Activated CD8-positive, alpha-beta T cell treated with anti-CD3 and anti-CD28 coated beads, Interleukin-2, amount 10 ng/mL, durations not matched to agents 7 days and 5 days (primary cell): Measurements from ENCODE around the gene WDFY4. TPM values are rescaled to one million over a fixed set of nuclear protein-coding genes. Genes with fewer than 3 reads are reported as not detected.
"Not testable (repeated sequence)": the region's sequence is repeated elsewhere in the genome, so short reads cannot be mapped to it uniquely, and the experiment has no call there.

Experiments
- ATAC-seq: fragments of 150-1000 bp; cut with Tn5 transposase; one replicate; pipeline ENCODE4 v1.10.0; 2021; ENCODE audit warnings: moderate library complexity
- CTCF ChIA-PET: fragments of 350-600 bp; sonication (Branson Sonifier 250); formaldehyde crosslinking; loops from one replicate; lab custom pipeline; 2021; ENCODE audit warnings: antibody characterized with exemption; lab: Charles Lee
- POLR2A ChIA-PET: fragments of 350-600 bp; sonication (Branson Sonifier 250); formaldehyde crosslinking; loops from one replicate; lab custom pipeline; 2021; ENCODE audit warnings: antibody characterized with exemption; lab: Charles Lee
- DNase-seq: peaks from one replicate; pipeline ENCODE4 v3.0.0-alpha.2; 2020
- H3K27ac Mint-ChIP-seq: one replicate; pipeline ENCODE4 v1.8.0; 2021; ENCODE audit warnings: mild to moderate bottlenecking, mixed read lengths
- H3K27me3 Mint-ChIP-seq: one replicate; pipeline ENCODE4 v1.8.0; 2021; ENCODE audit warnings: low read depth, mixed read lengths
- H3K36me3 Mint-ChIP-seq: one replicate; pipeline ENCODE4 v1.8.0; 2021; ENCODE audit warnings: low read depth, mixed read lengths
- H3K4me1 Mint-ChIP-seq: one replicate; pipeline ENCODE4 v1.8.0; 2021; ENCODE audit warnings: low read depth, mixed read lengths
- H3K4me3 Mint-ChIP-seq: one replicate; pipeline ENCODE4 v1.8.0; 2021; ENCODE audit warnings: mild to moderate bottlenecking, mixed read lengths
- H3K9me3 Mint-ChIP-seq: one replicate; pipeline ENCODE4 v1.8.0; 2022; ENCODE audit warnings: mixed read lengths; ENCODE audit not compliant: insufficient read depth
- total RNA-seq, 2 experiments: library from RNA; stranded (reverse); gene quantifications; one replicate each; pipeline ENCODE4 v1.2.3, GENCODE V29; 2021

WDFY4 gene, protein sequence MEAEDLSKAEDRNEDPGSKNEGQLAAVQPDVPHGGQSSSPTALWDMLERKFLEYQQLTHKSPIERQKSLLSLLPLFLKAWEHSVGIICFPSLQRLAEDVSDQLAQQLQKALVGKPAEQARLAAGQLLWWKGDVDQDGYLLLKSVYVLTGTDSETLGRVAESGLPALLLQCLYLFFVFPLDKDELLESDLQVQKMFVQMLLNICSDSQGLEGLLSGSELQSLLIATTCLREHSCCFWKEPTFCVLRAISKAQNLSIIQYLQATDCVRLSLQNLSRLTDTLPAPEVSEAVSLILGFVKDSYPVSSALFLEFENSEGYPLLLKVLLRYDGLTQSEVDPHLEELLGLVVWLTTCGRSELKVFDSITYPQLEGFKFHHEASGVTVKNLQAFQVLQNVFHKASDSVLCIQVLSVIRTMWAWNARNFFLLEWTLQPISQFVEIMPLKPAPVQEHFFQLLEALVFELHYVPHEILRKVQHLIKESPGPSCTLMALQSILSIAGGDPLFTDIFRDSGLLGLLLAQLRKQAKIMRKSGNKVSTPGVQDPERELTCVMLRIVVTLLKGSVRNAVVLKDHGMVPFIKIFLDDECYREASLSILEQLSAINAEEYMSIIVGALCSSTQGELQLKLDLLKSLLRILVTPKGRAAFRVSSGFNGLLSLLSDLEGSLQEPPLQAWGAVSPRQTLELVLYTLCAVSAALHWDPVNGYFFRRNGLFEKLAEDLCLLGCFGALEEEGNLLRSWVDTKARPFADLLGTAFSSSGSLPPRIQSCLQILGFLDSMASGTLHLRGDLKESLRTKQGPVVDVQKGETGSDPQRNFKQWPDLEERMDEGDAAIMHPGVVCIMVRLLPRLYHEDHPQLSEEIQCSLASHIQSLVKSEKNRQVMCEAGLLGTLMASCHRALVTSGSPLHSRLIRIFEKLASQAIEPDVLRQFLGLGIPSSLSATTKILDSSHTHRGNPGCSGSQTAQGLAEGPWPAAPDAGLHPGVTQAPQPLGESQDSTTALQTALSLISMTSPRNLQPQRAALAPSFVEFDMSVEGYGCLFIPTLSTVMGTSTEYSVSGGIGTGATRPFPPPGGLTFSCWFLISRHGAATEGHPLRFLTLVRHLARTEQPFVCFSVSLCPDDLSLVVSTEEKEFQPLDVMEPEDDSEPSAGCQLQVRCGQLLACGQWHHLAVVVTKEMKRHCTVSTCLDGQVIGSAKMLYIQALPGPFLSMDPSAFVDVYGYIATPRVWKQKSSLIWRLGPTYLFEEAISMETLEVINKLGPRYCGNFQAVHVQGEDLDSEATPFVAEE (N-terminal part only)
- total RNA-seq, result under 1 TPM; 0.16 to 0.37 TPM

DNA sequence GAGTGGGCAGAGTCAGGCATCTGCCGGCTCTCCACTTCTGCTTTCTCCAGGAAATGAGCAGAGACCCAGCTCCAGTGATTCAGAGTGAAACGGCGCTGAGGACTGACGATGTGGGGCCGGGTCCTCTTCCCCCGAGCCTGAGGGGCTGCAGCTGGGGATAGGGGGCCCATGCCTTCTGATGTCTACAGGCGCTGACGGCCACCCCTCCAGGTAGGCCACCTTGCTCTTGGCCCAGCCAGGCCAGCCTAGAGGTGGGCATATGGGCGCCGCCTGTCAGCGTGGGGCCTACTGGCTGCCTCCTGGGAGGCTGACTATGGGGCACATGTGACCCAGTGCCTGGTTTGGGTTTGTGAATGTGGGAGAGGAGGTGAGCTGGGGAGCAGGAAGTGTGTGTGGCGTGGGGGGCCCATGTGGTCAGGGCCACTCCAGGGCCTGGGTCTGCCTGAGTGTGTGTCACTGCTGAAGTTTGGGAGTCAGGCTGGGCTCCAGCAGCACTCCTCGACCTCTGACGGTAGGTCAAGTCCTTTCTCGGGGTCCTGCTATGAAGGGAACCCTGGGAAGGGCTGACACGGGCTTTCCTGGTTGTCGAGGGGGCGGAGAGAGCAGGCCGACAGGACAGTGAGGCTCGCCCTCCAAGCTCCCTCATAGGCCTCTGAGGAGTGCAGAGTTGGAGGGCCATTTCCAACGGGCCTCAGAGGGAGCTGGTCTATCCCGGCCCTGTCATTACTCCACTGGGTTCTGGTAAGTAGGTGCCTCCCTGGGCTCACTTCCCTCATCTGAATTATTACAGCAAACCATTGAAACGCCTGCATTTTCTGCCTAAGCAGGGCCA is at the start of gene WDFY4:
Gene WDFY4, plus strand, starts transcription at position 82 of the 832 bp plus-strand sequence. CDS start 24,860 bp downstream, outside the sequence.
- H3K27me3 Mint-ChIP-seq, result peaks cover 7% of the 10 kb centered on the region
- H3K4me3 Mint-ChIP-seq, result no peak within 1 kb of the TSS
- no peak for ATAC-seq
- no peaks in the 10 kb centered on the region for H3K9me3 Mint-ChIP-seq
- ChIA-PET POLR2A (no interaction called here), CTCF (no interaction called here)
- no peak for DNase-seq
- H3K36me3 Mint-ChIP-seq, result no peaks in the 10 kb centered on the region
- no peak within 1 kb of the TSS for H3K27ac Mint-ChIP-seq
- peaks cover 3% of the 10 kb centered on the region for H3K4me1 Mint-ChIP-seq

DNA sequence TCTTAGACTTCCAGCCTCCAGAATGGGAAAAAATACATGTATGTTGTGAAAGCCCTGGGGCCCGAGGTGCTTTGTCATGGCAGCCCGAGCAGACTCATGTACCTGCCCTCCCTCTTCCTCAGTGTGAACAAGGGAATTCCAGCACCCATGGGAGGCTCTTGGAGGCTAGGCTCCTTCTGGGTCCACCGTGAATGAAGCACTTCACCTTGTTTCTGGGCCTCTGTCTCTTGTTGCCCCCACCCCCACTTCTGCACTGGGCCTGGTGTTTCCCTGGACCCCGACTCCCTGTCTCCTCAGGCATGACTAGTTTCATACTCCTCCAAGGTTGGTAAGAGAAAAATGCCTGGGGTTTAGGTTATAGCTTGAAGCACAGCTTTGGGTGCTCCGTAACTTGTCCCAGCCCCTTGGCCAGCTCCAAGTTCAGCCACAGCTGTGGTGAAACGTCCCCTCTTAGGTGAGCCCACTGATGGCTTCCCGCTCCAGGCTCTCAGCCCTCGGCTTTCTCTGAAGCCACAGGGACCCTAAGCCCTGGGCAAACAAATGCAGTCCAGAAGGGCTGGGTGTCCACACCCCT is 49.6 kb upstream of the WDFY4 start:
- ATAC-seq (peak; percentile 19), DNase-seq (no peak)
- no peaks in the 10 kb centered on the region for H3K36me3 Mint-ChIP-seq
- H3K27ac Mint-ChIP-seq, result no peak overlapping the region
- POLR2A ChIA-PET, result no interaction called here
- H3K27me3 Mint-ChIP-seq, result peaks cover 38% of the 10 kb centered on the region
- H3K9me3 Mint-ChIP-seq, result peaks cover 7% of the 10 kb centered on the region
- CTCF ChIA-PET, result interaction anchor here (1.6 to 6.1 kb wide), 2 partner anchors 21 to 27 kb away, joined by 6 to 30 read pairs; no protein-coding TSS in a partner anchor
- peaks cover 19% of the 10 kb centered on the region for H3K4me1 Mint-ChIP-seq
- no peak overlapping the region for H3K4me3 Mint-ChIP-seq

DNA sequence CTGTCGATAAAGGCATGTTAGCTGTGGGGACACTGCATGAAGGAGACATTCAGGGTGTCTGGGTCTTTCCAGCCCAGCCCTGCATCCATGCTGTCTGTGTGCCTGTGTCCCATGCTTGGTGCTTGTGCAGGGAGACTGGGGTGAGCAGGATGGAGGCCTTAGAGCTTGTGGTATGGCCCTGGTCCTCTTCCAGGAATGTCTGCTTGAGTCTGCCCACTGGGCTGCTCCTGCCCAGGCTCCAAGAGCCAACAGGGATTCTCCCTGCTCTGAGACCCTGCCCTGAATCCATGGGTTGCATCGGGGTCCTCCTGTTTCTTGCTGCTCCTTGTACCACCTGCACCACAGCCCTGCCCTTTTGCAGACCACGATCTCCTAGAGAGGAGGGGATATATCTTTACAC is 48.4 kb upstream of the WDFY4 start:
- DNase-seq (no peak), ATAC-seq (no peak)
- peaks cover 37% of the 10 kb centered on the region for H3K27me3 Mint-ChIP-seq
- no peaks in the 10 kb centered on the region for H3K36me3 Mint-ChIP-seq
- H3K9me3 Mint-ChIP-seq, result peaks cover 7% of the 10 kb centered on the region
- no peak overlapping the region for H3K27ac Mint-ChIP-seq
- POLR2A ChIA-PET, result no interaction called here
- CTCF ChIA-PET, result interaction anchor here (1.3 to 1.4 kb wide), 2 partner anchors 20 to 21 kb away, joined by 3 to 4 read pairs; no protein-coding TSS in a partner anchor
- peaks cover 19% of the 10 kb centered on the region for H3K4me1 Mint-ChIP-seq
- no peak overlapping the region for H3K4me3 Mint-ChIP-seq

DNA sequence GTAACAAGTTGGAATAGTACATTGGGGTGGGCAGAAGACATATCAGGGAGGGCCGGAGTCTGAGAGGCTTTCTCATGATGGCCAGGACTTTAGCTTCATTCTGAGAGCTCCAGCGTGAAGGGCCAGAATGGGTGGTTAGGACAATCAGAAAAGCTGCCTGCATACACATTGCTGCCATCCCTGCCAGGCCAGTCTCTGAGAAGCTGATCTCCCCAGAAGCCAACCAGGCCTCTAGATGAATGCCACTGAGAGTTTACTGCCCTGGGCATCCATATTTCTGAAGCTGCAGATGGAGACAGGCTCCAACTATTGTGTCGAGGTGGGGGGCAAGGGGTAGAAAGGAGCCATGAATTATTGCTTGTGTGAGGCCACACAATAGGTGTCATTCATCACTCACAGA is 47.8 kb upstream of the WDFY4 start:
- Mint-ChIP-seq H3K4me3 (no peak overlapping the region), H3K27ac (no peak overlapping the region), H3K36me3 (no peaks in the 10 kb centered on the region), H3K4me1 (peaks cover 19% of the 10 kb centered on the region), H3K9me3 (peaks cover 7% of the 10 kb centered on the region), H3K27me3 (peaks cover 37% of the 10 kb centered on the region)
- ATAC-seq (no peak), DNase-seq (no peak)
- ChIA-PET CTCF (interaction anchor here (1.3 to 2.1 kb wide), 3 partner anchors 20 to 22 kb away, joined by 3 to 10 read pairs (median 4); no protein-coding TSS in a partner anchor), POLR2A (no interaction called here)

DNA sequence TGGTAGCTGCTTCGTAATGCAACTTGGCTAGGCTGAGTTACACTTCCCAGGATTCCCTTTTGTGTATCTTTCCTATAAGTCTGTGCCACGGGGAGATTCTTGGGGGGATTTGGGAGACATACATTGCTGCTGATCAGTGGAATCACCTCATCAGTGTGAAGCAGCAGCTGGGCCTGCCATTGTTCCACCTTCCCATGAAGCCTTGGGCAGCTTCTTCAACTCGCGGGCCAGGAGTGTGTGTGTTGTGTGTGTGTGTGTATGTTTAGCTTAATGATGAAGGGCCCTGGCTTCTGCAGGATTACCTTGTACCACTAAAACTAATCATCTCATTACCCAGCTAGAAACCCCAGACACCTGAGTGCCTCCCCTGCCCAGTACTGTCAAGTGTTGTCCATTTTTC is 46.5 kb upstream of the WDFY4 start:
- DNase-seq (no peak), ATAC-seq (no peak)
- no peak overlapping the region for H3K4me3 Mint-ChIP-seq
- peaks cover 19% of the 10 kb centered on the region for H3K4me1 Mint-ChIP-seq
- peaks cover 33% of the 10 kb centered on the region for H3K27me3 Mint-ChIP-seq
- H3K9me3 Mint-ChIP-seq, result peaks cover 7% of the 10 kb centered on the region
- POLR2A ChIA-PET, result no interaction called here
- no peaks in the 10 kb centered on the region for H3K36me3 Mint-ChIP-seq
- no peak overlapping the region for H3K27ac Mint-ChIP-seq
- CTCF ChIA-PET, result interaction anchor here (0.9 to 2.1 kb wide), 3 partner anchors 18 to 85 kb away, joined by 3 to 11 read pairs (median 10); no protein-coding TSS in a partner anchor

DNA sequence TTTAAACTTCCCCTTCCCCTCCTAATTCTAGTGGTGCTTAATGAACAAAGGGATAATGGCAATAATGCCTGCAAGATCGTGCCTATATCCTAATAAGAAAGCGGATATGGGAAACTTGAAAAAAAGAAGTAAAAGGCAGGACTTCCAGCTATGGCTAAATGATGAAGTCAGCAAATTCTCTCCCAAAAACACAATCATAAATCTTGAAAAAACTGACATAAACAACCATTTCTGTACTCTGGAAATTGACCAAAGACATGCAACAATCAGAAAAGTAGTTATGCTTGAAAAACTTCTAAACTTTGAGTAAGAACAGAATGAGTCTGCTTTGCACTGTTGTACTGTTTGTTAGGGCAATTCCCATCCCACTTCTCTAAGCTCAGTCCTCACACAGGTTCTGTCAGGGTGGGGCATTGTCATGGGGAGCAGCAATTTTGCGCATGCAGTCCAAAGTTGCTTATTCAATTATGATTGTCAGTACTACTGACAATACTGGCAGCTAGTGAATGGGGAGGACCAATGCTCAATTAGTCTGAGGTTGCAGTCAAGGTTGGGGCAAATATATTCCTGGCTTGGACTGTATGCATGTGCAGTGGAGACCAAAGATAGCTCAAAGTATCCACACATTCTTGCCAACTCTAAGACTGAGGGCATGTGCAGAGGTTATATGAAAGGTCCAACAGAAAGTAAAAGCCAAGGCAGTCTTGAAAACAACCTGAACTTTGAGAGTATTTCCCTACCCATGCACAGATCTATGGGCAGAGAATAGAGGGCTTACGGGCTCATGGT is 45.7 kb upstream of the WDFY4 start:
- H3K4me3 Mint-ChIP-seq, result no peak overlapping the region
- no peak for ATAC-seq
- peaks cover 7% of the 10 kb centered on the region for H3K9me3 Mint-ChIP-seq
- H3K4me1 Mint-ChIP-seq, result peaks cover 13% of the 10 kb centered on the region
- POLR2A ChIA-PET, result no interaction called here
- CTCF ChIA-PET, result interaction anchor here (0.9 to 2.1 kb wide), 3 partner anchors 17 to 86 kb away, joined by 3 to 11 read pairs (median 10); no protein-coding TSS in a partner anchor
- H3K36me3 Mint-ChIP-seq, result no peaks in the 10 kb centered on the region
- peaks cover 30% of the 10 kb centered on the region for H3K27me3 Mint-ChIP-seq
- DNase-seq, result no peak
- H3K27ac Mint-ChIP-seq, result no peak overlapping the region

DNA sequence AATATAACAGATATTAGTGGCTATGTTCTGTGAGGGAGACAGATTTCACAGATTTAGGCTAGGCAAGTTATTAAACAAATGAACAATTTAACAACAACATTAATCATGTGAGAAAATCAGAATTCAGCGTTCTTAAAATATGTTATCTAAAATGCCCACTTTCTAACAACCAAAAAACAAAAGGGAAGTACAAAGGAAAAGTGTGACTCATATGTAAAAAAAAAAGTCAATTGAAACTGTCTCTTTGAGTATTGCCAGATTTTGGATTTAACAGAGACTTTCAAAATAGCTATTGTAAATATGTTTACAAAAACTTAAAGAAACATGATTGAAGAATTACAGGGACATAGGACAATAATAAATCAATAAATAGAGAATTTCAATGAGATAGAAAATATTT is 45.0 kb upstream of the WDFY4 start:
- Mint-ChIP-seq H3K36me3 (no peaks in the 10 kb centered on the region), H3K4me1 (peaks cover 6% of the 10 kb centered on the region), H3K9me3 (peaks cover 7% of the 10 kb centered on the region), H3K27me3 (peaks cover 35% of the 10 kb centered on the region), H3K4me3 (no peak overlapping the region), H3K27ac (no peak overlapping the region)
- ATAC-seq (no peak), DNase-seq (no peak)
- POLR2A ChIA-PET, result no interaction called here
- CTCF ChIA-PET, result no interaction called here

DNA sequence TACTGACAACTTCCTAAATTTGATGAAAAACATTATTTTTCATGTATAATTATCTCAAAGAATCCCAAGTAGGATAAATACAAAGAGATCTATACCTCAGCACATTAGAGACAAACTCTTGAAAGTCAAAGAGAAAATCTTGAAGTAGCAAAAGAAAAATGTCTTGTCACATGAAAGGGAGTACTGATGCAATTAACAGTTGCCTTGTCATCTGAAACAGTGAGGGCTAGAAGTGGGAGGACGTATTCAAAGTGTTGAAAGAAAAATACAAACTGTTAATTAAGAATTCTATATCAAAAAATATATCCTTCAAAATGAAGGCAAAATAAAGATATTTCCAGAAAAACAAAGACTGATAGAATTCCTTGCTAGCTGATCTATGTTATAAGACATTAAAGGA is 44.3 kb upstream of the WDFY4 start:
- POLR2A ChIA-PET, result no interaction called here
- Mint-ChIP-seq H3K4me1 (no peaks in the 10 kb centered on the region), H3K4me3 (no peak overlapping the region), H3K27me3 (peaks cover 40% of the 10 kb centered on the region), H3K36me3 (no peaks in the 10 kb centered on the region), H3K9me3 (peaks cover 7% of the 10 kb centered on the region), H3K27ac (no peak overlapping the region)
- ATAC-seq (no peak), DNase-seq (no peak)
- CTCF ChIA-PET, result interaction anchor here (1.0 kb wide), 1 partner anchor 16 kb away, joined by 5 read pairs; no protein-coding TSS in a partner anchor

DNA sequence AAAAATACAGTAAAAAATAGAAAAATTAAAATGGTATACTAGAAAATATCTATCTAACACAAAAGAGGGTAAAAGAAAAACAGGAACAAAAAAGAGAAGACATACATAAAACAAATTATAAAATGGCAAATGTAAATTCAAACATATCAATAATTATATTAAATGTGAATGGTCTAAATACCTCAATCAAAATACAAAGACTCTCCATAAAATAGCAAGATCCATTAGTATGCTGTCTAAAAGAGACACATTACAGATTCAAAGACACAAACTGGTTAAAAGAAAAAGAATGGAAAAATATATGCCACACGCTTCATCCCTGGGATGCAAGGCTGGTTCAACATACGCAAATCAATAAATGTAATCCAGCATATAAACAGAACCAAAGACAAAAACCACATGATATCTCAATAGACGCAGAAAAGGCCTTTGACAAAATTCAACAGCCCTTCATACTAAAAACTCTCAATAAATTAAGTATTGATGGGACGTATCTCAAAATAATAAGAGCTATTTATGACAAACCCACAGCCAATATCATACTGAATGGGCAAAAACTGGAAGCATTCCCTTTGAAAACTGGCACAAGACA is 43.5 kb upstream of the WDFY4 start:
- H3K9me3 Mint-ChIP-seq, DNase-seq, H3K36me3 Mint-ChIP-seq, POLR2A ChIA-PET, ATAC-seq, H3K27ac Mint-ChIP-seq, H3K4me1 Mint-ChIP-seq, H3K4me3 Mint-ChIP-seq: not testable (repeated sequence)
- CTCF ChIA-PET, result interaction anchor here (1.0 kb wide), 1 partner anchor 16 kb away, joined by 5 read pairs; no protein-coding TSS in a partner anchor
- peaks cover 41% of the 10 kb centered on the region for H3K27me3 Mint-ChIP-seq
